Measurements from ENCODE around the gene XYLT1. TPM values are rescaled to one million over a fixed set of nuclear protein-coding genes. Genes with fewer than 3 reads are reported as not detected.

Gene XYLT1
- total and polyA plus RNA-seq, 2 of the 8 experiments (the other 6 are each of a cell fraction or from before 2014, with no cell fraction given), result 6.6 to 25.4 TPM

Small RNA genes within 50 kb of the gene (small RNA-seq; reads per million reads assigned to genes)
- not detected for gene AC109446.1 (ENCODE audit: insufficient read depth)

All from H1 (cell line).